ENCODE data around the gene TUBG1.
A peak's percentile ranks its signal among the peaks of the same experiment; 100 is the strongest.
"Not testable (repeated sequence)": the region's sequence is repeated elsewhere in the genome, so short reads cannot be mapped to it uniquely, and the experiment has no call there.

The TUBG1 gene

GRCh38 chr17:42623732-42624596, 14.5 kb downstream of the TUBG1 start:
- no peak for DNase-seq (ENCODE audit: low read depth)

- DNase-seq (ENCODE audit: low read depth), result not testable (repeated sequence)
Measured at GRCh38 chr17:42627032-42627764, 17.7 kb downstream of the TUBG1 start.

GRCh38 chr17:42629411-42630009, 20.0 kb downstream of the TUBG1 start:
- no peak for DNase-seq (ENCODE audit: low read depth)

- no peak for DNase-seq (ENCODE audit: low read depth)
Measured at GRCh38 chr17:42632949-42633444, 23.5 kb downstream of the TUBG1 start.

DNA sequence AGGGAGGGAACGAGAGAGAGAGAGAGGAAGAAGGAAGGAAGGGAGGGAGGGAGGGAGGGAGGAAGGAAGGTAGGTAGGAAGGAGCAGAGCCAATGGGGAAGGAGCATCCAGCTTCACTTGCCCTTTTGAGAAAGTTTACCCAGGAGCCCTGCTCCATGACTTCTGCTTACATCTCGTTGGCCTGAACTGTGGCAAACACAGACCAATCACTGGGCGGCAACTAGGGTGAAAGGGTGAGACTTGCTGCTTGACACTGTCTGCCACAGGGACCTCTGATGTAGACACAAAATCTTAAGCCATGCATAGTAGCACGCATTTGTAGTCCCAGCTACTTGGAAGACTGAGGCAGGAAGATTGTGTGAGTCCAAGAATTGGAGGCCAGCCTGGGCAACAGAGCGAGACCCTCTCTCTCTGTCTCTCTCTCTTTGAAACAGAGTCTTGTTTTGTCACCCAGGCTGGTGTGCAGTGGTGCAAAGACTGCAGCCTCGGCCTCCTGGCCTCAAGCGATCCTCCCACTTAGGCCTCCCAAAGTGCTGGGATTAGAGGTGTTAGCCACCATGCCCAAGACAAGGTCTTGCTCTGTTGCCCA, 30.1 kb downstream of the TUBG1 start:
- DNase-seq (ENCODE audit: low read depth), result no peak

DNA sequence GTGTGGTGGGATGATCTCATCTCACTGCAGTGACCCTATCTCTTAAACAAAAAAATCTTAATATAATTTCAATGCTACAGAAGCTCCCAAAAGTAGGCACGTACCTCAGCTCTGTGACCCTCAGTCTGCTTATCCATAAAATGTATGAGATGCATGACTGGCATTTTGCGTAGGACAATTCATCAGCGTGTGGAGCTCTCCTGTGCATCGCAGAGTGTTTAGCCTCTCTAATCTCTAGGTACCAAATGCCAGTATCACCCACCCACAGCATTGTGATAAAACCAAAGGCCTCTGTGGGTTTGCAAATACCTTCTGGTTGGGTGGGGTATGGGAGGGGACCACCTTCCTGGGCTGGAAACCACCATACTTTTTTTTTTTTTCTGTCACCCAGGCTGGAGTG, 30.6 kb downstream of the TUBG1 start:
- no peak for DNase-seq (ENCODE audit: low read depth)

- no peak for DNase-seq (ENCODE audit: low read depth)
Measured at GRCh38 chr17:42642336-42642735, 32.9 kb downstream of the TUBG1 start.

- DNase-seq (ENCODE audit: low read depth), result no peak
Measured at GRCh38 chr17:42647778-42648177, 38.3 kb downstream of the TUBG1 start.

DNA sequence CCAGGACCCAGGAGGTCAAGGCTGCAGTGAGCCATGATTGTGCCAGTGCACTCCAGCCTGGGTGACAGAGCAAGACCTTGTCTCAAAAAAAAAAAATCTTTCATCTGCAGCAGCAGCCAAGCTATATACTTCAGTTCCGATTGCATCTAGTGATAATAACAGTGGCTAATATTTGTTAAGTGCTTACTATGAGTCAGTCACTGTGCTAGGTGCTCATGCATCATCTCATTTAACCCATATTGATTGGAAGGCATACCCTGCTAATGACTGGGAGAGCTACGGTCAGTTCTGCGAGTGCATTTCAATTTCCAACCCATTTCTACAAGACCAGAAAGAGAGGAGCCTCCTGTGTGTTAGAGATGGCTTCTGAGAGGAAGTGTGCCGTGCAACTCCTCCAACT, 41.9 kb downstream of the TUBG1 start:
- DNase-seq (ENCODE audit: low read depth), result no peak

GRCh38 chr17:42653179-42654124, 44.0 kb downstream of the TUBG1 start:
- DNase-seq (ENCODE audit: low read depth), result no peak

DNA sequence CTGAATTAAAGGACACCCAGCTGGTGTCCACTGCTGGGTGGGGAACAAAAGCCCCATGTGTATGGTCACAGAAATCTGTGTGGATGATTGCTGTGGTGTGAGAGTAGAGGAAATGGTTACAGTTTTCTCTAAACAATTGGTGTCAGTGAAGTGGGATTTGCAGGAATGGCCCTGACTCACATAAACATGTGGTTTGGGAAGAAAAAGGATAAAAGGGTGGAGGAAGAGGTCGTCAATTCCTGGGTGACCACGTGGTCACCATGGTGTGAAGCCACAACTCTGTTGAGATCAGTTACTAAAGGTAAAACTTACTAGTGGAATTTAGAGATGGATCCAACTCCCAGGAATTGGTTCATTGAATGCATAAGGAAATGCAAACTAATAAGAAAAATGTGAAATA, 46.0 kb downstream of the TUBG1 start:
- DNase-seq (ENCODE audit: low read depth), result no peak

GRCh38 chr17:42657824-42658588, 48.5 kb downstream of the TUBG1 start:
- no peak for DNase-seq (ENCODE audit: low read depth)

- DNase-seq (ENCODE audit: low read depth), result peak; percentile 61
Measured at GRCh38 chr17:42659079-42659931, 49.8 kb downstream of the TUBG1 start, which contains the start of gene TUBG2. TSS of gene TUBG2 (plus strand) at chr17:42659284. CDS start at chr17:42659504, 220 bp downstream.

DNA sequence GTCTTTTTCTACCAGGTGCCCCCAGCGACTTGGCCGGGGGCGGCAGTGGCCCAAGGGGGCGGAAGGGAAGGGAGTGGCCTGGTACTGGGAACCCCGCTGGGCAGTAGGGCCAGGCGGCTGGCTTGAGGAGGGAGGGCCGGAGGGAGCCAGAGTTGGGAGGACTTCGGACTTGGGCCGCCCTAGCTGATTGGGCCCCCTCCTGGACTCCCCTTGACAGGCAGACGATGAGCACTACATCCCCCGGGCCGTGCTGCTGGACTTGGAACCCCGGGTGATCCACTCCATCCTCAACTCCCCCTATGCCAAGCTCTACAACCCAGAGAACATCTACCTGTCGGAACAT, 50.4 kb downstream of the TUBG1 start:
- DNase-seq (ENCODE audit: low read depth), result not testable (repeated sequence)

DNA sequence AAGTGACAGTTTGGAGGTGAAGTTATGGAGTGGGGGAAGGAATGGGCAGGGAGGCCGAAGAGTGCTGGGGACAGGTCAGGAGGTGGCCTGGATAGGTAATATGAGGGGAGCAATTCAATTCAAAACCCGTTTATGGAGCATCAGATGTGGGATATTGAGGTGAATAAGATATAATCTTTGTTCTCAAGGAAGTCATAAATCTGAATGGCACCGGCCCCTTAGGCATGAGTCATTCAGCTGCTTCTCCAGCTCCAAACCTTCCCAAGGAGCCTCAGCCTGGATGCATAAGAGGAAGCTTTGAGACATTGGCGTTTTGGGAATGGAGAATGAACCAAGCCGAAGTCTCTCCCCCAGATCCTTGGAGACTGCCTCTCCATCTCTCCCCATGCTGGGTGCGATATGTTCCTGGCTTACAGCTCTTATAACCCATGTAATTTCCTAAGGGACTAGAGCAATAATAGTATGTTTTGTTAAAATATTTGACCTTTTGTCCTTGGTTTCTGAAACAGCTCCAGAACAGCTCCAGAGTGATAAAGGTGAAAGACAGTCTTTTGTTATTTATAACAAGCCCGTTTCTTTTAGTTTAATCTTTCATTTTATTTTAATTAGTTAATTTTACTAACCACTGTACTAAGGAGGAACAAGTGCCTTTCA, 51.3 kb downstream of the TUBG1 start:
- no peak for DNase-seq (ENCODE audit: low read depth)

All from stimulated activated CD8-positive, alpha-beta memory T cell treated with anti-CD3 and anti-CD28 coated beads, Interleukin-12 subunit alpha, Interleukin-12 subunit beta, amount 100 ng/mL, for 1 hour (primary cell).